ENCODE results near the gene STIM1.

DNA sequence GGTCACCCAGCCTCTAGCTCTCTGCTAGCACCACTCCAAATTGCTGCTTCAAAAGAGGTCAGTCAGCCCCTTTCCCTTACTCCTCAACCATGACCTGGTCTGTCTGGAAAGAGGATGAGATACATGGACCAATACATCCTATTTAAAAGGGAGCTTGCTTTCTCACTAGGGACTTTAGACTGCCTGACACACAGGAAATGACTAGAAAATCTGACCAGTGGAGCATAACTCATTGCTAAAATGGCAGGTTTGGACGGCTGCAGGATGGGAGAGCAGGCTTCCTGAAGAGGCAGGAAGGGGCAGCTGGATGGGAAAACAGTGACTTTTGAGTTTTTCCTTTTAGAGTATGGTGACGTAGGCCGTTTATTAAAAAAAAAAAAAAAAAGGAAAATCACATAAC lies 25.3 kb downstream of the STIM1 start:
- TF ChIP-seq, protein P1, sequence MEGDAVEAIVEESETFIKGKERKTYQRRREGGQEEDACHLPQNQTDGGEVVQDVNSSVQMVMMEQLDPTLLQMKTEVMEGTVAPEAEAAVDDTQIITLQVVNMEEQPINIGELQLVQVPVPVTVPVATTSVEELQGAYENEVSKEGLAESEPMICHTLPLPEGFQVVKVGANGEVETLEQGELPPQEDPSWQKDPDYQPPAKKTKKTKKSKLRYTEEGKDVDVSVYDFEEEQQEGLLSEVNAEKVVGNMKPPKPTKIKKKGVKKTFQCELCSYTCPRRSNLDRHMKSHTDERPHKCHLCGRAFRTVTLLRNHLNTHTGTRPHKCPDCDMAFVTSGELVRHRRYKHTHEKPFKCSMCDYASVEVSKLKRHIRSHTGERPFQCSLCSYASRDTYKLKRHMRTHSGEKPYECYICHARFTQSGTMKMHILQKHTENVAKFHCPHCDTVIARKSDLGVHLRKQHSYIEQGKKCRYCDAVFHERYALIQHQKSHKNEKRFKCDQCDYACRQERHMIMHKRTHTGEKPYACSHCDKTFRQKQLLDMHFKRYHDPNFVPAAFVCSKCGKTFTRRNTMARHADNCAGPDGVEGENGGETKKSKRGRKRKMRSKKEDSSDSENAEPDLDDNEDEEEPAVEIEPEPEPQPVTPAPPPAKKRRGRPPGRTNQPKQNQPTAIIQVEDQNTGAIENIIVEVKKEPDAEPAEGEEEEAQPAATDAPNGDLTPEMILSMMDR (IDR thresholded peaks at IDR 0.05; ENCODE audit: insufficient read depth, low read length), result no peak
- TF ChIP-seq, protein P2, sequence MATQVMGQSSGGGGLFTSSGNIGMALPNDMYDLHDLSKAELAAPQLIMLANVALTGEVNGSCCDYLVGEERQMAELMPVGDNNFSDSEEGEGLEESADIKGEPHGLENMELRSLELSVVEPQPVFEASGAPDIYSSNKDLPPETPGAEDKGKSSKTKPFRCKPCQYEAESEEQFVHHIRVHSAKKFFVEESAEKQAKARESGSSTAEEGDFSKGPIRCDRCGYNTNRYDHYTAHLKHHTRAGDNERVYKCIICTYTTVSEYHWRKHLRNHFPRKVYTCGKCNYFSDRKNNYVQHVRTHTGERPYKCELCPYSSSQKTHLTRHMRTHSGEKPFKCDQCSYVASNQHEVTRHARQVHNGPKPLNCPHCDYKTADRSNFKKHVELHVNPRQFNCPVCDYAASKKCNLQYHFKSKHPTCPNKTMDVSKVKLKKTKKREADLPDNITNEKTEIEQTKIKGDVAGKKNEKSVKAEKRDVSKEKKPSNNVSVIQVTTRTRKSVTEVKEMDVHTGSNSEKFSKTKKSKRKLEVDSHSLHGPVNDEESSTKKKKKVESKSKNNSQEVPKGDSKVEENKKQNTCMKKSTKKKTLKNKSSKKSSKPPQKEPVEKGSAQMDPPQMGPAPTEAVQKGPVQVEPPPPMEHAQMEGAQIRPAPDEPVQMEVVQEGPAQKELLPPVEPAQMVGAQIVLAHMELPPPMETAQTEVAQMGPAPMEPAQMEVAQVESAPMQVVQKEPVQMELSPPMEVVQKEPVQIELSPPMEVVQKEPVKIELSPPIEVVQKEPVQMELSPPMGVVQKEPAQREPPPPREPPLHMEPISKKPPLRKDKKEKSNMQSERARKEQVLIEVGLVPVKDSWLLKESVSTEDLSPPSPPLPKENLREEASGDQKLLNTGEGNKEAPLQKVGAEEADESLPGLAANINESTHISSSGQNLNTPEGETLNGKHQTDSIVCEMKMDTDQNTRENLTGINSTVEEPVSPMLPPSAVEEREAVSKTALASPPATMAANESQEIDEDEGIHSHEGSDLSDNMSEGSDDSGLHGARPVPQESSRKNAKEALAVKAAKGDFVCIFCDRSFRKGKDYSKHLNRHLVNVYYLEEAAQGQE (IDR thresholded peaks at IDR 0.05; ENCODE audit: insufficient replicate concordance, low read depth), result no peak
- no peak for TF ChIP-seq SPI1 (IDR thresholded peaks at IDR 0.05; ENCODE audit: borderline replicate concordance, low read depth)

Data from HL-60 (cell line).